ENCODE data around the gene ANKRD9.

DNA sequence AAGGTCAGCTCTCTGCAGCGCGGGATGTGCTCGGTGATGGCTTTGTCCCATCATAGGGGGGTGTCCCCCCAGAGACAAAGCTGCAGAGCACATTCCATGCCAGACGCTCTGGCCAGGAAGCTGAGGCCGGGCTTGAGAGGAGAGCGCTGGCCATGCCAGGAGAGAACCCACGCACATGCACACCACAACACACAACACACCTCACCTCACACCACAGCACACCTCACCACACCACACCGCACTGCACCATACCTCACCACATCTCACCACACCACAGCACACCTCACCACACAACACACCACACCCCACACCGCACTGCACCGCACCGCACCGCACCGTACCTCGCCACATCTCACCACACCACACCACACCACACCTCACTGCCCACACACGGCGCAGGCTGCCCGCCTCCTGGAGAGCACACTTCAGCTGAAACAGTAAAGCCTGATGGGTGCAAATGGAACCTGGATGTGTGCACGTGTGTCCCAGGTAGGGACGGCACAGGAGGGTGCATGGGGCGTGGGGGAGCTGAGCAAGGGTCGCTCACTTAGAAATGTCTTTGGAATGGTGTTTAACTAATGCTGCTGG lies 10.8 kb downstream of the ANKRD9 start:
- no peak for TF ChIP-seq ZNF782 (CRISPR knock-in tag; IDR thresholded peaks at IDR 0.05; ENCODE audit: borderline replicate concordance)
- no peak for TF ChIP-seq ZNF274 (CRISPR knock-in tag; IDR thresholded peaks at IDR 0.05)
- no peak for TF ChIP-seq ASH2L (IDR thresholded peaks at IDR 0.05; ENCODE audit: insufficient read length, low read depth, low read length)
- TF ChIP-seq POLR2AphosphoS5 (IDR thresholded peaks at IDR 0.05; ENCODE audit: low read depth, low read length): no peak
- no peak for TF ChIP-seq TBL1XR1 (IDR thresholded peaks at IDR 0.05; ENCODE audit: borderline replicate concordance, low read length, partially characterized antibody)
- no peak for TF ChIP-seq KDM1A (CRISPR knock-in tag; IDR thresholded peaks at IDR 0.05)
- no peak for TF ChIP-seq EZH2 (conservative IDR thresholded peaks at IDR 0.05; ENCODE audit: low read depth, low read length)
- no peak for TF ChIP-seq FOXK1 (CRISPR knock-in tag; IDR thresholded peaks at IDR 0.05; ENCODE audit: borderline replicate concordance, low read depth)
